ENCODE results near the gene HIVEP3.

HIVEP3 gene

DNA sequence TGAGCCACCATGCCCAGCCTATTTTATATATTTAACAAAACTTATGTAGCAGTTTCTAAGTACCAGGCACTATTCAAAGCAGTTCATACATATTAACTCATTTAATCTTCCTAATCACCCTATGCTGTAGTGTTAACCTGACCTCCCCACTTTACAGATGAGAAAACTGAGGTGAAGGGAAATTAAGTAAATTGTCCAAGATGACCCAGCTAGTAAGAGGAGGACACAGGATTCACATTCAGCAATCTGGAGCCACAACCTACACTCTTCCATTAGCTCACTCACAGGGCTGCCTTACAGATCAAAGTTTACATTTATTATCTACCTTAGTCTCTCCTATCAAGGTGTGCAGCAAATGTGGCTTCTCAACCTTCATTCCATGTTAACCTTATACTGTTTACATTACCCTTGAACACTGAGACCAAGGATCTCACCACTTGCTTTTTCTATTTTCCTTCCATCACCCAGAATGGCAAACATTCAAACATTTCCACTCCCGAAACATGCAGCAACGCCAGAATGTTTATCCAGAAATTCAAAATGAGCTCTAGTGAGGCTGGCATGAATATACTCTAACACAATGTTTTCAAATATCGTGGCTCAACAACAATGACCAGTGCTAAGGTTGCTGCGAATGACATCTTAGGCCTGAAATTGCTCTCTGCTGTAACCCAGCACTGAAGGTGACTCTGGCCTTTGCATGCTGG, 24.5 kb downstream of the HIVEP3 start:
- no peak for DNase-seq (ENCODE audit: low read depth)

DNA sequence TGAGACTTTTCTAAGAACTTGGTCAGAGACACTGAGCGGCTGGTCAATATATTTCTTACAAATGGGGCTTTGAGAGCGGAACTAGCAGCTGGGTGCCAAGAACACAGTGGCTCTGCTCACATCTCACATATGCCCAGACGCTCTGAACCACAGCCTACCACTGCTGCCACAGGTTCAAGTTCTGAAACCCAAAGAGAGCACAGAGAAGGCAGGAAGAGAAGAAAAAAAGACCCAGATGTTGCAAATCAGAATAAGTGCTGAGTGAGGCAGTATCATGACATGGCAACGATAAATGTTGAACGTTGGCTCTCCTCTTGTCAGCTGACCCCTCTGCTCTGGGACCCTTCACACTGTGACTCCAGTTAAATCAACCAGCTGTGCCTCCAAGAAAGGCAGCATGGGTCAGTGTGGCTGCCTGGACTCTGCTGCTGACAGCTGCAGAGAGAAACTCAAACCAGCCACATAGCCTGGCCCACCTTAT, 26.4 kb downstream of the HIVEP3 start:
- no peak for DNase-seq (ENCODE audit: low read depth)

DNA sequence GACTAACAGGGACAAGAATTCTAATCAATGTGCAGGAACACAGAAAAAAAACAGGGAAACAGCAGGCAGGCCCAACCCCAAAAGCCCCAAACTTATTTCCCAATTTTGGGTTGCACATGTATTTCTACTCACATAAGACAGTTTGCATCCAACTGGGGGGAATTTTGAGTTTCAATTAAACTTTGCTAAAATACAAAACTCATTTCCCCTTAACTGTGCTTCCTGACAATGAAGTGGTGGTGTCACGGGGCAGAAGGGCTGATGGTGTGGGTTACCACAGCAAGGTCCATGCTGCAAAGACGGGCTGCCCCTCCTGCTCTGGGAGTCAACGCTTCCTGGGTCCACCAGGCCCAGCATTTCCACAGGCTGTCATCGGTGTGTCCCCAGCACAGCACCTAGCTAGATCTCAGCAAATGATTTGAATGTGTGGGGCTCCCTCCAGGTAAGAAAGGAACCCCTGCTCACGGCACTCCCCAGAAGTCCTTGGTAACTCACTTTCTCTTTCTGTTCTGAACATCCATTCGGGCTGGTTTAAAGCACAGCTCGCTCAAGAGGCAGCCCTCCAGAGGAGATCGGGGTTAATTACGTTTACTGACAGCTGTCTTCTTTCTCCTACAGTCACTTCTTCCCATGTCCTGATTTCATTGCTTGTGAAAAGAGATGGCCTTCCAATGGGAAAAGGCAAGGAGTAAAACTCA, 27.4 kb downstream of the HIVEP3 start:
- DNase-seq (ENCODE audit: low read depth) = no peak

DNA sequence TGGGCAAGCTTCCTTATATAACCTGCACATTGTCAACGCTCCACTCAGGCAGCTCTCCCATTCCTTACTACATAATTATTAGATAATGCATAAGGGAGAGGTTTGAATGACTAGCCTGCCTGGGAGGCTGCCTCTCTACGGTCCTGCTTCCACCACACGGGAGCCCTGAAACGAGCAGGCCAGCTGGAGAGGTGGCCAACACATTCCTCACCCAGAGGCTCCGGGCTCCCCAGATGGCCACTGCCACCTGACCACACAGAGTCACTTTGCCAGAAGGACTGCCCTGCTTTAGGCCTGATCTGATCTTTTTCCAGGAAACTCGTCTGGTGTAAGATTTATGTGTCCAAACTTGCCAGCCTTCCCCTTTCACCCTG, 27.9 kb downstream of the HIVEP3 start:
- DNase-seq (ENCODE audit: low read depth) = no peak

DNA sequence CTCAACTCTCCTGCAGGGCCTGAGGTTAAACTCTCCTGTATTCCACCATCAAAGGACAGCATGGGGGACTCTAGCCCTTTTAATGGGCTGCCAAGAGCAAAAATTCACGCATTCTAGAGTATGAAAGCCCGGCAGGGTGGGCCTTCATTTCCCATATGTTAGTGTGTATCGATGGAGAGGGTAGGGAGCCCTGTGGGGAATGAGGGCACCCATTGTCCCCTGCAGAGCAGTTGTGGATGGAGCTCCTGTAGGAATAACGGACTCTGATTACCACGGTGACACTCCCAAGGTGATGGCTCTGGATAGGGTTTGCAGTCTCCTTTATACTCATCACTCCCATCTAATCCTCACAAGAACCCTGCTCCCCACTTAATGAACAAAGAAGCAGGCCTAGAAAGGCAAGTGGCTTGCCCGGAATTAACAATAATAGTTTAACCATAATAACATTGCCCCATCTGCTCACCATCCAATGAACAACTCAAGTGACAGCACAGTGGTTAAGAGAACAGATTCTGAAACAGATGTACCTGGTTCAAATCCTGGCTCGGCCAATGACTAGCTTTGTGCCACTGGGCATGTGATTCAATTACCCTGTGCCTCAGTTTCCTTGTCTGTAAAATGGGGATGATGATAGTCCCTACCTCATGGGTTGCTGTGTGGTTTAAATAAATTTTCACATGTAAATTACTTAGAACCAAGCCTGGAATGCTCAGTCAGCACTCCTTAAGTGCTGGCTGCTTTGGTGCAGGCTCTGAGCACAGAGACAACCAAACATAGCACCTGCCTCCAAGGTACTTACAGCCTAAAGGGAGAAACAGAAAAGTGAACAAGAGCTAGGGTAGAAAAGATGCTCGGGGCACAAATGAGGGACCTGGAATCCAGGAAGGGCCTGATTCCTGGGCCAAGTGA, 29.0 kb downstream of the HIVEP3 start:
- DNase-seq (ENCODE audit: low read depth) = no peak

DNA sequence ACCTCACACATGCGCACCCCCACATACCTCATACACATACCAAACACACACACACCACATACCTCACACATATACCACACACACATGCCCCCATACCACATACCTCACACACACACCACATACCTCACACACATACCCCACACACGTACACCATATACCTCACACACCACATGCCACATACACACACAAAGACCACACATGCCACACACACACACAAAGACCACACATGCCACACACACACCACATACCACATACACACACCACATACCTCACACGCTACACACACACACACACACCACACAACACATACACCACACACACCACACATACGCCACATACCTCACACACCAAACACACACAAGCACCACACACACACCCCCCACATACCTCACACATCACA, 30.0 kb downstream of the HIVEP3 start:
- DNase-seq (ENCODE audit: low read depth) = no peak

DNA sequence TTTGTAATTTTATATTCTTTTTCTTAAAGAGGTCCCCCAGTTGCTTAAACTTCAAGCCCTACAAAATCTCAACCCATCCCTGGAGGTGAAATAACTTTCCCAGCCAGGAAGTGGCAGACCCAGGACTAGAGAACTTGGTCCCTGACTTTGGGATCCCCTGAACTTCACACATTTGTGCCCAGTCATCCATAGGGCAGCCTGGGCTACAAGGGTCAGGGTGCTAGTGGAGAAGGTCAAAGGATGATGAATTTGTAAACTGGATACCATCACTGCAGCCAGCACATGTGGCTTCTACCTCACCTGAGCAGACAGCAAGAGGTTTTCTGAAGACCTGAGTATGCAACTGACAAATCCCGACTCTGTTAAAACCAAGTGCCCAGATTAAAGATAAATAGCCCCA, 31.4 kb downstream of the HIVEP3 start:
- no peak for DNase-seq (ENCODE audit: low read depth)

DNA sequence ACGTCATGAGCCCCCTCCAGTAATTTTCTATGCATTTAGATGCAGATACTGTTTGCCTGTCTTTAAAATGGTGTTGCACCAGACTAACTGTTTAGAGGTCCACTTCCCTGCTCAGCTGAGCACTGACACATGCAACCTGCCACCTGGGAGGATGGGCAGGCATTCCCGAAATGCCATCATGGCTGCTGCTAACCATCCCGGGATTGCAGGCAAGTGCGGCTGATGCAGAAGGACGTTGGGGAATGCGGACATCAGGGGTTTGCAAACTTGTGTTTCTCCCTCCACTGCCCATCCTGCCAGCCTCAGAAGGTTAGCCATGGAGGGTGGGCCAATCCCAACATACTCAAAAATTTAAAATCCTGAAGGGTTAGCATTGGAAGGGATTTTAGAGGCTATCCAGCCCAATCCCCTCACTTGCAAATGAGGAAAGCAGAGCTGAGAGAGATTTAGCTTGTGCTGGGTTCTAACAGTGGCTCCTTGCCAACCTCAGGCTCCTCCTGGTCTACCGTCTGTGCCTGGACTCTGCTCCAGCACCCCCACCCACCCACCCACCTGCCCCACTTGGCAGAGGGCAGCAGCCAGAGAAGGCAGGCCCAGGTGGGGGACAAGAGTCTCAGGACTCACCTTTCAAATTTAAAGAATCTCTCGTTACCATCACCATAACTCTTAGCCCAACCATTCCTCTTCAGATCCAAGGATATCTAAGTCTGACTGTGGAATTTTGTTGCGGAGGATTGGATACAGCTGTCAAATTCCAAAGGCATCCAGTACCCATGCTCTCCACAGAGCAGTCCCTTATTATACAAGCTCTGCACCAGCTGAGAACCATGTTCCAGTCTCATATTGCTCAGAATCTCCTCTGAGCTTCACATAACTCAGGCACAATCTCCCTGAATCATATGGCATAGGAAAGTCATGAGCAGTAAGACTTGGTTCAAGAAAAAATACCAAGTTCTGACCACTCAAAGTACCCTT, 34.2 kb downstream of the HIVEP3 start:
- DNase-seq (ENCODE audit: low read depth) = no peak

DNA sequence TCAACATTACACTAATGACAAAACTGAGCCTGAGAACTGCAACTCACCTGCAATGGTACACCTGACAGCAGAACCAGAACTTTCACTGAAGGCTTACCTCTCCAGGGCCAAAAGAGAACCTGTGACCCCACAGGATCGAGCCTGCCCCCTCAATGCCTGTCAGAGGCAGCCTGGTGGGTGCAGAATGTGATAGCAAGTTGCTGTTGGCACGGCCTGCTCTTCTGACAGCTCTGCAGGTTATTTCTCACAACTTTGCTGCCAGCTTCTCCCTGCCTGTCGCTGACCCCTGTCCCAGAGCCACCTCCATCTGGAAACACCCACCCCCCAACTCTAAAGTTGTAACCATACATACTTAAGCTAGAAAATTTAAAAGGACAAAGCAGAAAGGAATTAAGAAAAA, 35.2 kb downstream of the HIVEP3 start:
- no peak for DNase-seq (ENCODE audit: low read depth)

DNA sequence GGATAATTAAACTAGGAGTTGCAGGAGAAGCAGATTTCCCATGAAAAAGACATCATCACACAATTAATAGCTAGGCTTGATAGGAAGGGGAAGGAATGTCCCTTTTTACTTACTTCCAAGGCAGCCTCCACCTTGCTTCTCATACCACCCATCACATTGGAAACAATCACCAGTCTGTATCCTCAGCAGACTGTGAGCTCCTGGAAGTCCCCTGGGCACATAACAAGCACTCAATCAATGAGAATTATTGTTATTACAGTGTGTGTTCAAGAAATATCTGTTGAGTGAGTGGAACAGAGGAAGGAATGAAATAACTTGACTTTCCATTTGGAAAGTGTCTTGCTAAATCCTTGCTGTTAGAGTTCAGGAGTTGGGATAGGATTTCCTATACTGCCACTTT, 36.2 kb downstream of the HIVEP3 start:
- no peak for DNase-seq (ENCODE audit: low read depth)

DNA sequence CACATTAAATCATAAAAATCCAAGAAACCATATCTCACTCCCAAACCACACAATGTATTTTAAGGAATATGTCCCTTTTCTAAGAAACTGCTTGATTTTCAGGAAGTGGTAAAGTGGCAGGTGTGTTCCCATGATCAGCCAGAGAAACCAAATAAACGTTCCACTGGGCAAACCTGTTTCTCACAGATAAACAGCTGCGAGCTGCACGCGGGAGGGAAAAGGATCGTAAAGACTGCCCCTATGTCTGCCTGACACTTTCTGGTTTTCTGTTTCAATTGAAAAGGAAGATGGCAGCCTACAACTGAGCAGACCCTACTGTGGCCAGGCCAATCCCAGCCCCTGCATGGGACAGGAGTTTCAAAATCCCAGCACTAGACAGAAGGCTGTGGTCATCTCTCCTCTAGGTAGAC, 36.6 kb downstream of the HIVEP3 start:
- DNase-seq (ENCODE audit: low read depth) = no peak

DNA sequence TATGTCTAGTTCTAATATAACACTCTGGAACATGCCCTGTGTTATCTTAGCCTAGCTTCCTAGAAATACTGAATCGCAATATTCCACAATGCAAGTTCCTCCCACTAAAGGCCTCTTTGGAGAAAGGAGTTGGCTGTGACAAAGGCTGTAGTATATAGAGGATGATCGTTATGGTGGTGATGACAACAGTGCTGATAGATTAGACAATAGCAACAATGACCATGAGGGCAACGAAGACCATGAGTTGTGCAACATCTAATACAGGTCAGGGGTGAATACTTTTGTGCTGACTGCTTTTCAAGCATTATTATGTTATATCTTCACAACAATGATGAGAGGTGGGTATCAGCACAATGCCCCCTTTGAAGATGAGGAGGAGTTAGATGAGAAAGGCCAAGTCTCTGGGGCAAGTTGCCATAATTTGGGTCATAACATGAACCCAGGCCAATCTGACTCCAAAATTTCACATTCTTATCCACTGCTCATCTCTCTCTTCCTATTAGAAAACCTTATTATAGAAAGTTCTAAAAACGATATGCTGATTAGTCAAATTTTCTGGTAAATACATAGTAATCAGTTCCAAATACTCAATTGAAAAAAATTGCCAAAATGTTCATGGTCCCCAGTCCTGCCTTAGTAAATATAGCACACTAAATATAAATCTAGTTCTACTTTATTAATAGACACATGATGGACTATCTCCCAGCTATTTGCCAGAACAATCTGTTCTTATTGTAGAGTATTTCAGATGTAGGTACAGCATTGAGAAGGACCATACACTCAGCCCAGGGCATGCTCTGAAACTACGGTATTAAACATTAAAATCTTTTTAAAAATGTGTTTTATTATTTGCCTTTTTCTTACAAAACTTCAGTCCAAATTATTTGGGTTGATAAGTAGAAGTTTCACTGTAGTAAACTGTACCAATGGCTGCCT, 37.5 kb downstream of the HIVEP3 start:
- DNase-seq (ENCODE audit: low read depth) = no peak

DNA sequence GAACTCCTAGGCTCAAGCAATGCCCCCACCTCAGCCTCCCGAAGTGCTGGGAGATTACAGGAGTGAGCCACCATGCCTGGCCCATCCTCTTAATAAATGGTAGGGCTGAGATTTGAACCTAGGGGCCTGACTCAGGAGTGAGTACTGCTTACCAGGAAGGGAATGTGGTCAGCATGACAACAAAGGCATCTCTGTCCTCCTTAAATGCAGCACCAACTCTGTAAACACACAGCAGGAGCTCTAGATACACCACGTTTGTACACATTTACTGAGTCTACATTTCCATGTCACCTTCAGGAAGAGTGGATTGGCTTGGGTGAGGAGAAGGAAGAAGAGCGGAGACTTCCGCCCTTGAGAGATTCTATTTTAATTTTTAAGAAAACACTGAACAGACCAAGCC, 38.5 kb downstream of the HIVEP3 start:
- DNase-seq (ENCODE audit: low read depth) = no peak

DNA sequence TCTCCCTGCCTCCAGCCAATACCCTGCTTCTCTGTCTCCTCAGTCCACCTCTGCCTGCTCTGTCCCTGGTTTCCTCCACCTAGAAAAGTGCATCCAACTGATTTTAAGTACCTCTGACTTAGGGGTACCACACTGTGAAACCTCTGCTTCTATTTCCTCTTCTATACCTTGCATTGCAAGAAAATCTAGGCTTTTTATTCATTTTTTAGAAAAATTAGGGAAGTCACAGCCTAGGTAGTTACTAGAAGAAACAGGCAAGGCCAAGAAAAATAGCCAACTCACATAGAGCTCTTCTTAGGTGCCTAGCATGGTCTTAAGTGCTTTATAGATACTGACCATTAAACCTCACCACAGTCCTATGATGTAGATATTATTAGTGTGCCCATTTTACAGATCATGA, 39.1 kb downstream of the HIVEP3 start:
- DNase-seq (ENCODE audit: low read depth) = no peak

DNA sequence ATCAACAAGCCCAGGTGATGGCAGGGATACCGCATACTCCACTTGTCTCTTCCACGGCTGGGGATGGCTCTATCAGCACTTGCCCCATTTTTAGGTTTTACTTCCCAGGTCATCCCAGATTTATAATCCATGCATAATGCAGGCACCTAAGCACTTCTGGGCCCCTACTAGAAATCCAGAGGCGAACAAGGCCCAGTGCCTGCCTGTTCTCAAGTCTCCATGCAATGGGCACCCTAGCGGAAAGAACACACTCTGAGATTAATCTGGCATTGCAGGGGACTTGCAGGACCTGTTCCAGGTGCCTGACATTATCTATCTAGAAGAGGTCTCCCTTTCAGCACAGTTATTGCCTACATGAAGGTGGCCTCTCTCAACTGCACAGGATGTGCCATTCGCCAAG, 39.8 kb downstream of the HIVEP3 start:
- no peak for DNase-seq (ENCODE audit: low read depth)

DNA sequence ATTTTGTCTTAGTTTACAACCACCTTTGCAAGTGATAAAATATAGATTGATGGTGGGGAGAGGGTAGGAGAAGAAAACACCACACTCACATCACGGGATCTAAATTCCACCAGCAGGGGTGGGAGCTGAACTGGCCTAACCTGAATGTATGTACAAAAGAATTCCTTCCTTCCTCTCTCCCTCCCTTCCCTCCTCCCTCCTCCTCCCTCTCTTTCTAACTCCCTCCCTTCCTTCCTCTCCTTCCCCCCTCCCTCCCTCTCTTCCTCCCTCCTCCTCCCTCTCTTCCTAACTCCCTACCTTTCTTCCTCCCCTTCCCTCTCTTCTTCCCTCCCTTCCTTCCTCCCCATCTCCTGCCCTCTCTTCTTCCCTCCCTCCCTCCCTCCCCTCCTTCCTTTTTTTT, 40.2 kb downstream of the HIVEP3 start:
- DNase-seq (ENCODE audit: low read depth) = no peak

DNA sequence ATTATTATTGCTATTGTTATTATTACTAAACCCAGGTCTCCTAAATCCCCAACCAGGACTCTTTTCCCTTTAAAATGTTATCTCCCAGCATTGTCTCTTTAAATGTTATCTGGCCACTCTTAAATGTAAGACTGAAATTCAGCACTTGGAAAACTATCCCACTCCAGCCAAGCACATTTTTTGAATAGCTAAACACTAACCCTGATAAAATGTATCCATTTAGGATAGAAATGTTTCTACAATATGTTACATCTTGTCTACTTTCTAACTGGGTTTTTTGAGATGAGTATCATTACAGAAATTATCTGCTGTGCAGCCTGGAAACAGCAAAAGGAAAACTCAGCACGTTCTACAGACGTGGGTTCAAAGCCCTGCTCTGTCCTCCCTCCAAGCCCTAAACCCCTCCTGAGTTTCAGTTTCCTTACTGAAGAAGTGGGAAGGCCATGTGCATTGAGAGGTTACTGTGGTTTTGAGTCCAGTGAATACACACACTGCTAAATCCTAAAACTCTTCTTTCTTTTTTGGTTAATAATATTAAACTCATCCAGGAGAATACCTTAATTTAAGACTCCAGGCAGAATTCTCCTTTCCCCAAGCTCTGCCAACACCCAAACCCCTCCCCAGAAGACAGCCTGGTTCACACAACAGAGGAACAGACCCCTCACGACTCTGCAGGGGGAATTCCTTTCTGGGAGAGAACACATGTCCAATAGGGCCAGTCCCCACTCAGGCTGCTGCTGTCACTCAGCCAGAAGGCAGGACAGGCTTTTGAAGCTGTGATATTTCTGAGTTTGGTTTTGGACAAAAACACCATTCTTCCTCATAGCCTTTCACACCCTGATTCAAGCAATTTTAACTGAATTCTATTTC, 41.9 kb downstream of the HIVEP3 start:
- DNase-seq (ENCODE audit: low read depth) = no peak

DNA sequence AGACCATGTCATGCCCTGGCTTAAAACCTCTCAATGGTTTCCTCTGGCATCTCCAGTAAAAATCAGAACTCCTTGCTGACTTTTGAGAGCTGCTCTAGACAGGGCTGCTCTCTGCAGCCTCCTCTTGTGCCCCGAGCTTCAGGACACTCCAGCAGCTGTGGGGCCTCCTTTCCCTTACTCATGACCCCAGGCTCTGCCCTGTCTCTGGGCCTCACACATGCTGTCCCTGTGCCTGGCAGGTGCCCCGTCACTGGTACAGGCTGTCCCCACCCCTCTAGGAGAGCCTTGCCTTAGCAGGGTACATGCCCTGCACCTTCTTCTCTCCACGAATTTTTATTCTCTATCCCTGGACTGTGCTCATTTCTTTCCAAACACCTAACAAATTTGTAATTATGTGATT, 43.2 kb downstream of the HIVEP3 start:
- no peak for DNase-seq (ENCODE audit: low read depth)

DNA sequence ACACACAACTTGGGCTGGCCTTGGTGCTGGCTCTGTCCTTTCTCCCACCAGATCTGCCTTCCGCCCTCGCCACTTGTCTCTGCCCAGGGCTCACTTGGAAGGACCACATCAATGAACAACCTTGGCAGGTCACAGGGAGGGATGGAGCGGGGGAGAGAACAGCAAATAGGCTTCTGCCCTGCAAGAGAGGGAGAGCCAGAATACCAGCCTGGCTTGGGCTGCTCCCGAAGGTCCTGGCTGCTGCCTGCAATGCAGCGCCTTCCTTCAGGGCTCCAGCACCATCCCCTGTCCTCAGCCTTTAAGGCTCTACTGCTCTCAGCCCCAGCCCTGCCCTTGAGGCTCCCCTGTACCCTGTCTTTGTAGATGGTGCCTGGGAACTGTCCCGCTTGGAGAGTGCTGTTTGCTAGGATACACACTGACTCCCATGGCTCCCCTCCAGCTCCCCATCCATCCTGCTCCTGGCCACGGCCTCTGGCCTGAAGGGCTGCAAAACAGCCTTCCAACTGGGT, 43.8 kb downstream of the HIVEP3 start:
- no peak for DNase-seq (ENCODE audit: low read depth)
